OCI-LY7 (cell line): ENCODE results near the gene KIAA1958.

Experiments
- EZH2phosphoT487 ChIP-seq: fragments of 200-600 bp; sonication (generic); IDR thresholded peaks from 2 replicates; pipeline ENCODE4 v1.6.1; 2018; ENCODE audit warnings: low read depth, borderline replicate concordance, mild to moderate bottlenecking, mixed run types, antibody characterized with exemption, low read length, moderate library complexity, mixed read lengths
- TF ChIP-seq, protein P1 (sequence below): fragments of 200-600 bp; sonication (generic); conservative IDR thresholded peaks from 2 replicates; pipeline ENCODE4 v1.5.1; 2014; ENCODE audit warnings: mild to moderate bottlenecking, antibody characterized with exemption, low read length, moderate library complexity, mixed read lengths

DNA sequence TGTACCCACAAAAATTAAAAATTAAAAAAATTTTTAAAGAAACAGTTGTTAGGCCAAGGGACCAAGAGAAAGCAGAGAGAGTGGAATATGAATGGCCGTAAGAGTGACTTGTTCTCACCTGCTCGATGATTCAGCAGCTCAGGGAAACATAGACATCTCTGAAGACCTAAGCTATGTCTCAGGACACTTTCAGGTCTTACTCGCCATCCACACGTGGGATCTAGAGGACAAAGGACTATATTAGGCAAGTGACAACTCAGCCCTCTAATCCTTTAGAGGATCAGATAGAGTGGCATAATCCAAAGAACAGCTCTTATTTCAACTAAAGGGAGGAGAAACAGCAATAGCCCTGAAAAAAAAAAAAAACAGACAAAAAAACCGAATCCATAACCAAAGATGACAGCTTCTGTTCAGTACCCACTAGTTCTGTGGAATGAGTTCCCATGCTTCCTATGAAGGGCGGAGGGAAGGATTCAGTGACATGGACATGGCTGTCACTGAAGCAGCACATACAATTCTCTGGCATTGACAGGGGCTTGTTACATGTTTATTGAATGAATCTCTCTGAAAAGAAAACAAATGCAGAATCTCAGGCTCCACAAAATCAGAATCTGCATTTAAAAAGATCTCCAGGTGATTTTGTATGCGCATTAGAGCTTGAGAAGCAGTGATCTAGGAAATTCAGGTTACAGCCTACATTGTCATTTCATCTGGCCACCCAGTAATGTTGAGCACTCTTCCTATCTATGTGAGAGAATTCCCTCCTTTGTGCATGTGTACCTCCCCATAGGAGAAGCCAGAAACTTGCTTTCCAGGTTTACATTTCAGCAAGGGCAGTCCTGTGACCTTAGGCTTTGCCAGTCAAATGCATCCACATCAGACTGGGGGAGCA is 96.0 kb downstream of the KIAA1958 start:
- TF ChIP-seq, protein P1, sequence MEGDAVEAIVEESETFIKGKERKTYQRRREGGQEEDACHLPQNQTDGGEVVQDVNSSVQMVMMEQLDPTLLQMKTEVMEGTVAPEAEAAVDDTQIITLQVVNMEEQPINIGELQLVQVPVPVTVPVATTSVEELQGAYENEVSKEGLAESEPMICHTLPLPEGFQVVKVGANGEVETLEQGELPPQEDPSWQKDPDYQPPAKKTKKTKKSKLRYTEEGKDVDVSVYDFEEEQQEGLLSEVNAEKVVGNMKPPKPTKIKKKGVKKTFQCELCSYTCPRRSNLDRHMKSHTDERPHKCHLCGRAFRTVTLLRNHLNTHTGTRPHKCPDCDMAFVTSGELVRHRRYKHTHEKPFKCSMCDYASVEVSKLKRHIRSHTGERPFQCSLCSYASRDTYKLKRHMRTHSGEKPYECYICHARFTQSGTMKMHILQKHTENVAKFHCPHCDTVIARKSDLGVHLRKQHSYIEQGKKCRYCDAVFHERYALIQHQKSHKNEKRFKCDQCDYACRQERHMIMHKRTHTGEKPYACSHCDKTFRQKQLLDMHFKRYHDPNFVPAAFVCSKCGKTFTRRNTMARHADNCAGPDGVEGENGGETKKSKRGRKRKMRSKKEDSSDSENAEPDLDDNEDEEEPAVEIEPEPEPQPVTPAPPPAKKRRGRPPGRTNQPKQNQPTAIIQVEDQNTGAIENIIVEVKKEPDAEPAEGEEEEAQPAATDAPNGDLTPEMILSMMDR: no peak
- no peak for TF ChIP-seq EZH2phosphoT487
